ENCODE results near the gene B3GNT2. TPM values are rescaled to one million over a fixed set of nuclear protein-coding genes. Genes with fewer than 3 reads are reported as not detected.

Gene B3GNT2
- total and polyA plus RNA-seq, 10 donors: 6.5 to 40.3 (median 25.4) TPM

DNA sequence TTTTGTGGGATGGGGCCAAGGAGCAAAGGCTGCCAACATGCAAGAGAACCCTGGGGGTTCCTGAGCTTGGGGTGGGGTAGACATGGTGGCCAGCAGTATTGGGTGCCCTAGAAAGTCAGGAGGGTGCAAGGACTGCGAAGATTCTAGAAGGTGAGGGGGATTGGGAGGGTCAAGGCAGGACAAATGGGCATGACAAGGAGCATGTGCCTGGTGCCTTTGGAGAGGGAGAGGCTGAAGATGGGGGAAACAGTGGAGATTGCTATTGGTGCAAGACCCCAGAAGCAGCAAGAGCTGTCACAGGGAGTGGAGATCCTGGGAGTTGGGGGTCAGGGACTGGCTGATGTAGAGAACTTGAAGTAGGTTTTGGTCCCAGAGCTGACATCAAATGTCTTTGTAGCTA, 7.5 kb downstream of the B3GNT2 start:
- Histone ChIP-seq H3K9me3 (no peaks in the 10 kb centered on the region), H3K36me3 (peaks cover 0 to 10% (median 0%) of the 10 kb centered on the region in 6 donors), H3K27me3 (replicated peaks in 1 of 7) (no peaks in the 10 kb centered on the region), H3K4me1 (peaks cover 41 to 100% (median 89%) of the 10 kb centered on the region in 6 donors), H3K27ac (no peak overlapping the region), H3K4me3 (no peak overlapping the region)
- 93 to 100% (median 97%) methylated on average over 1 of the region's 1 CpG for WGBS, 5 donors
- DNase-seq: no peak
- intact Hi-C loops (cut with DNase I; ENCODE audit: low total_unique reads): no loop called here
- no peak for TF ChIP-seq POLR2A (IDR thresholded peaks at IDR 0.05)
- TF ChIP-seq, protein P1, sequence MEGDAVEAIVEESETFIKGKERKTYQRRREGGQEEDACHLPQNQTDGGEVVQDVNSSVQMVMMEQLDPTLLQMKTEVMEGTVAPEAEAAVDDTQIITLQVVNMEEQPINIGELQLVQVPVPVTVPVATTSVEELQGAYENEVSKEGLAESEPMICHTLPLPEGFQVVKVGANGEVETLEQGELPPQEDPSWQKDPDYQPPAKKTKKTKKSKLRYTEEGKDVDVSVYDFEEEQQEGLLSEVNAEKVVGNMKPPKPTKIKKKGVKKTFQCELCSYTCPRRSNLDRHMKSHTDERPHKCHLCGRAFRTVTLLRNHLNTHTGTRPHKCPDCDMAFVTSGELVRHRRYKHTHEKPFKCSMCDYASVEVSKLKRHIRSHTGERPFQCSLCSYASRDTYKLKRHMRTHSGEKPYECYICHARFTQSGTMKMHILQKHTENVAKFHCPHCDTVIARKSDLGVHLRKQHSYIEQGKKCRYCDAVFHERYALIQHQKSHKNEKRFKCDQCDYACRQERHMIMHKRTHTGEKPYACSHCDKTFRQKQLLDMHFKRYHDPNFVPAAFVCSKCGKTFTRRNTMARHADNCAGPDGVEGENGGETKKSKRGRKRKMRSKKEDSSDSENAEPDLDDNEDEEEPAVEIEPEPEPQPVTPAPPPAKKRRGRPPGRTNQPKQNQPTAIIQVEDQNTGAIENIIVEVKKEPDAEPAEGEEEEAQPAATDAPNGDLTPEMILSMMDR (IDR thresholded peaks at IDR 0.05 in 8 of 11, conservative IDR thresholded peaks at IDR 0.05 in 3 of 11): no peak
- no peak for TF ChIP-seq POLR2AphosphoS5 (IDR thresholded peaks at IDR 0.05)

DNA sequence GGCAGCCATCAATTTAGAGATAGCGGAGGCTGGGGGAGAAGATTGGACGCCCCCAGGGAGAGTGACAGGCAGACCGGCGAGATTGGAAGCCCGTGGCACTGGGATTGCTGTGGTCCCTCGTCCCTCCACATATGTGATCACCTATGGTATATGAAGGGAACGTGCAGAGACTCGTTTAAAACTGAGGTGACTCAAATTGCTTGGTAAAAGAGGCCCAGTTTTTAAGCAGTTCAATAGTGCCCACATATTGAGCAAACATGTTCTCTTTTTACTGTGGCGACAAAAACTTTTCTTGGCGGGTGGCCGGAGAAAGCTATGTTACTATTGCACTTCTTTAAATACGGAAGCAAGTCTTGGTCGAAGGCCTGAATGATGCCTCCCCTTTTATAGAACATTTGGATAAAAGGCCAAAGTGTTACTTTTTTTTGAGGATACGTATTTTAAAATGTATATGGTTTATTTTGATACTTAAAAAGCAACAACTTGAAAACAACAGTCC, 9.1 kb downstream of the B3GNT2 start:
- Histone ChIP-seq H3K36me3 (peaks cover 0 to 10% (median 0%) of the 10 kb centered on the region in 6 donors), H3K27ac (no peak overlapping the region), H3K9me3 (no peaks in the 10 kb centered on the region), H3K27me3 (replicated peaks in 1 of 7) (no peaks in the 10 kb centered on the region), H3K4me3 (no peak overlapping the region), H3K4me1 (peaks cover 33 to 99% (median 86%) of the 10 kb centered on the region in 6 donors)
- TF ChIP-seq, protein P1 (IDR thresholded peaks at IDR 0.05 in 8 of 11, conservative IDR thresholded peaks at IDR 0.05 in 3 of 11): no peak
- TF ChIP-seq POLR2AphosphoS5 (IDR thresholded peaks at IDR 0.05) (no peak), POLR2A (IDR thresholded peaks at IDR 0.05) (no peak)
- intact Hi-C loops (cut with DNase I; ENCODE audit: low total_unique reads): no loop called here
- WGBS, 5 donors: 71 to 83% (median 82%) methylated on average over 14 of the region's 14 CpGs
- DNase-seq: no peak

DNA sequence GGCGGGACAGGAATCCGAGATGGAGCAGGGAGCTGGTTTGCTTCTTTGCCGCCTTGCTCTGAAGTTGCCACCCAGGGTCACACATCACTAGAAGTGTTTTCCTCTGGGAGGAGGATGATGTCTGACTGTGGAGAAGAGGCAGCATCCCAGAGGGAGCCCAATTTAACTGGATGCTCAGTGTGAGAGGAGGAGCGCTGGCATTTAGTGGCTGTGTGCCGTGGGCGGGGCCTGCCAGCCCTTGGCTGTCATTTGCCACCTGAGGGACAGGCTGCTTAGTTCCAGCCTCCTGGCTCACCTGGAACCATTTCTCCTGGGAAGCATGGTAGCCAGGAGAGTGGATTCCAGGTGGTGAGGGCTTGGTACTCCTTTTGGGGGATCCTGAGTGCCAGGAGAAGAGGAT, 9.6 kb downstream of the B3GNT2 start:
- no peaks in the 10 kb centered on the region for H3K9me3 ChIP-seq
- no peak overlapping the region for H3K27ac ChIP-seq
- no peak for DNase-seq
- no peak overlapping the region for H3K4me3 ChIP-seq
- H3K27me3 ChIP-seq (replicated peaks in 1 of 7): no peaks in the 10 kb centered on the region
- H3K4me1 ChIP-seq: peaks cover 27 to 99% (median 81%) of the 10 kb centered on the region in 6 donors
- no peak for TF ChIP-seq POLR2A (IDR thresholded peaks at IDR 0.05)
- TF ChIP-seq POLR2AphosphoS5 (IDR thresholded peaks at IDR 0.05): peak in 1 of 3 donors; percentile 12
- intact Hi-C loops (cut with DNase I; ENCODE audit: low total_unique reads): no loop called here
- peaks cover 0 to 10% (median 0%) of the 10 kb centered on the region in 6 donors for H3K36me3 ChIP-seq
- WGBS, 5 donors: 83 to 95% (median 90%) methylated on average over 6 of the region's 6 CpGs

DNA sequence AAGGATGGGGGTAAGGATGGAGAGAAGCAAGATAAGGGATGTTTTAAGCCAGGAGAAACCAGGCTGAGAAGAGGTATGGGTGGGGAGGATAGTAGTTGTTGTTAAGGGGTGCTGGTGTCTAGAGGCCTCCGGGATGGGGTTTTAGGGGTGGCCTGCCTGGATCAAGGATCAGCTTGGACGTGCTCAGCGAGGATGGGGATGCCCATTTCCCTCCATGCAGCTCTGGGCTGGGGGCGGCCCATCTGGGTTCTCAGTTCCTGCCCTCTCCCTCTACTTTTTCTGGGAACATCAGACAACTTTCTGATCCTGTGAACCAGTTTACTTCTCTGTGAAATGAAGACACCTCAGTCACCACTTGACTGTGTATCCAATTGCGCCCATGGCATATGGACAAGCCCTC, 10.1 kb downstream of the B3GNT2 start:
- peaks cover 23 to 99% (median 76%) of the 10 kb centered on the region in 6 donors for H3K4me1 ChIP-seq
- H3K27ac ChIP-seq: no peak overlapping the region
- DNase-seq: no peak
- H3K9me3 ChIP-seq: no peaks in the 10 kb centered on the region
- 91 to 94% (median 92%) methylated on average over 5 of the region's 5 CpGs for WGBS, 5 donors
- no peak overlapping the region for H3K4me3 ChIP-seq
- H3K36me3 ChIP-seq: peaks cover 0 to 10% (median 0%) of the 10 kb centered on the region in 6 donors
- H3K27me3 ChIP-seq (replicated peaks in 1 of 7): no peaks in the 10 kb centered on the region
- intact Hi-C loops (cut with DNase I; ENCODE audit: low total_unique reads): no loop called here
- TF ChIP-seq POLR2A (IDR thresholded peaks at IDR 0.05) (no peak), POLR2AphosphoS5 (IDR thresholded peaks at IDR 0.05) (no peak)
- TF ChIP-seq, protein P1 (IDR thresholded peaks at IDR 0.05 in 8 of 11, conservative IDR thresholded peaks at IDR 0.05 in 3 of 11): no peak

Data from spleen (tissue), 11 donors.